ENCODE data around the gene DRD2.

Gene DRD2

DNA sequence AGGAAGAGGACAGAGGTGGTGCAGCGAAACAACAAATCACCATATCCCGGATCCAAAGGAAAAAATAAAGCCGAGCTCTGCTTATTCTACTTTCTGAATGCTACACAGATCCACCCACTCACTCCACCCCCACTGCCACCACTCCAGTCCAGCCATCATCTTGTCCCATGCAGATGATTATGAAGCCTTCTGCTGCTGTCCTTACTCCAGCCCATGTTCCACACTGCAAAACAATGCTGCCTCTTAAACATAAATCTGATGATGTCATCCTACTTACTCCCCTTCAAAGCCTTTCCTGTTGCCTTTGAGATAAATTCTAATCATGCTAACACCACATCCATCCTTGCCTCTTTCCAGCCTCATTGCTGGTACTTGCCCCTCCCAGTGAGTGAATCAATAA, 6.5 kb upstream of the DRD2 start:
- no peak for FAIRE-seq

DNA sequence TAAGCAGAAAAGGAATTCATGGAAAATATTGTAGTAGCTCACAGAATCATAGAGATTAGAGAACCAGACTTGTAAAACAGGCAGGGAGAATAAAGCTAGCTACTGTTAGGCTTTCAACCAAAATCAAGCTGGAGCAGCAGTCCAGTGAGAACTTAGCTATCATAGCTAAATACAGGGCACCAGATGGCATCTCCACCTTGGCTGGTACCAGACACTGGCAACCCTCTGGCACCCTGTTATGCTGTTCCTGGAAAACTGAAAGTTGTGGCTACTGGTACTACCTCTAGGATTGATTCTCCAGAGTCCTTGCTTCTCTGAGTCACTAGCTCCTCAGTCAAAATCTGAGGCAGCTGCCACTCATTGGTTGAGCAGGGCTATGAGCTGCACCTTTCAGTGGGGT, 6.0 kb upstream of the DRD2 start:
- FAIRE-seq, result no peak

DNA sequence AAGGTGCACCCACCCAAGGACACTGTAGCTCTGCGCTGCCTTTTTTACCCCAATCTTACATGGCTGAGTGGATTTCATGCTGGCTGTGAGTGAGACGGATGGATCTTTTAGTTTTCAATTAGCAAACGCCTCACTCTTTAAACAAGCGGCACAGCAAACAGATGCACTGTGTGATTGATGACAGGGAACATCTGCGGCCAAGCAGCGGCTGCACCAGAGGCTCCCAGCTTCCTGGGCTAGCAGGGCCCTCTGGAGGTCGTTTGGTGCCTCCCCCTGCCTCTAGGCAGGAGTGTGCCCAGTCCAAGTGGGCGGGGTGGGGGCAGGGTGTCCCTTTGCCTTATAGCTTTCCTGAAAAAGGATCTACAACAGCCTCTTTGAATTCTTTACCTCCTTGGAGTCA, 2.1 kb upstream of the DRD2 start:
- FAIRE-seq, result no peak

DNA sequence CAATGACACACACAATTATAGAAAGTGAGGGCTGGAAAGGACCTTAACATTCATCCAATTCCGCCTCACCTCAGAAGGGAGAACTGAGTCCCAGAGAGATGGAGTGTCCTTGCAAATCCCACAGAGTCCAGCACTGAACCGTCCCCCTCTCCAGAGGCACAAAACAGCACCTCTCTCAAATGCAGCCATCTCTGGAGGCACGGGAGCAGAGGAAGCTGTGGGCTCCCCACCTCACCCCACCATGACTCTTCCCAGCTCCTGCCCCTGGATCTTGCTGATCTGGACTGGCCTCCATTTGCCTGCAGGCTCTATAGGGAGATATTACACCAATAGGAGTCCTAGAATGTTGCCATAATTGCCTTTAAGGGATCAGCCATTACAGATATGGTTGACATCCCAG, 1.4 kb upstream of the DRD2 start:
- FAIRE-seq, result no peak

DNA sequence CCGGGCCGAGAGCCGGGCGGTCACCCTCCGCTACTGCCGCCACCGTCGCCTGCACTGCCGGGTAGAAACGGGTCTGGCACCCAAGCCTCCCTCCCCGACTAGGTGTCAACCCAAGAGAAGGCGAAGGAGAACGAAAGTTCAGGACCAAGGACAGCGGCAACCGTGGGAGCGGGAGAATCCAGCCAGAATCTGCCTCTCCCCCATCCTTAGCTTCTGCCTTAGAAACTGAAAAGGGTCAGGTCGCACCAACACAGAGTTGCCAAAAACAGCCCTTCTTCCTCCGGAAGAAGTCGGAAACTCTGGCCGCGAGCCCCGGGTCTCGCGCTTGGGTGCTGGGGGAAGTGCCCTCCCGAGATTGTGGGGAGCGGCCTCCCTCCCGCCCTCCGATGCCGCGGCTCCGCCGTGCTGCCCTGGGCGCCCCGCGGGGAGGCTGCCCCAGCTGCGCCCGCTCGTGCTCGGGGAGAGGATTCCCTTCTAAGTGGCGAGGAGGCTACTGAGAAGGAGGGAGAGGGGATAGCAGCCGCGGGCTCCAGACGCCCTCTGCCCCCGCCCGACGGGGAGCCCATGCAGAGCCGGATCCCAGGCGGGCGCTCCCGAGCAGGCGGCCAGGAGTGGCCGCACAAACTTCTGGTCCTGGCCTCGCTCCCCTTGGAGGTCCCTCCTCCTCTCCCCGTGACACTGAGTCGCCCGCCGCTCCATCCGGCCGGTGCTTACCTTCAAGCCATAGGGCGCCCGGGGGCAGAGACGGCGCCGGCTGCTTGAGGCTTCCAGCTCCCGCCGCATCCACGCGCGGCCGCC, 637 bp downstream of the DRD2 start:
- no peak for FAIRE-seq

DNA sequence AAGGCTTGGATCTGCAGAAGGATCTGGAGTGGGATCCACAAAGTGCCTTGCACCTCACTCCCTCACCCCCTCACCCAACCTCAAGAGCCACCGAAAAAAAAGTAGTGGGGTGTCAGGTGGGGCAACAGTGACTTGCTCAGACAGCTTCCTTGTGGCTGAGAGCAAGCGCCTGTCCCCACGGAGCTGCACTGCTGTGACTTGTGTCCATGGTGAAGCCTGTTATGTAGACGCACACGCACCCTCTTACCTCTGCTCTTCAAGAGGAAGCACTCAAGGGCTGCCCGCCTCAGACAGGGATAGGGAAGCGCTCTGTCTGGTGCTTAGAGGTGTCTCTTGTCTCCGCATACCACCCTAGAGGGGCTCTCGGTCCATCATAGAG, 1.2 kb downstream of the DRD2 start:
- FAIRE-seq, result no peak

DNA sequence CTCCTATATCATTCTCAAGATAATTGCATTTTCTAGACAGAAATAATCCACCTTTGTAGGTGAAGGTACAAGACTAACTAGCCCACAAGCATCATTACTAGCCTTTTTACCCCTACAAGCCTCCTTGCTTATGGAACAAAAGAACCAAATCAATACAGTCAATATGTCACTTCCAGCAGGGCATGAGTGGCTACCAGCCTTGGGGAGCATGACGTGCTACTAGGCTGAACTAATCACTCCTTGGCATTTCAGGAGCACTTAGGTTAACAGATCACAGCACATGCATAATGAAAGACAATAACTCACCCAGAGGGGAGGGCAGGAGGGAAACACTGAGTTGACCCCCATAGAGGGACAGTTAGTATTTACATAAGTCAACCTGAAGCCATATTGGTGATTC, 2.7 kb downstream of the DRD2 start:
- FAIRE-seq, result no peak

DNA sequence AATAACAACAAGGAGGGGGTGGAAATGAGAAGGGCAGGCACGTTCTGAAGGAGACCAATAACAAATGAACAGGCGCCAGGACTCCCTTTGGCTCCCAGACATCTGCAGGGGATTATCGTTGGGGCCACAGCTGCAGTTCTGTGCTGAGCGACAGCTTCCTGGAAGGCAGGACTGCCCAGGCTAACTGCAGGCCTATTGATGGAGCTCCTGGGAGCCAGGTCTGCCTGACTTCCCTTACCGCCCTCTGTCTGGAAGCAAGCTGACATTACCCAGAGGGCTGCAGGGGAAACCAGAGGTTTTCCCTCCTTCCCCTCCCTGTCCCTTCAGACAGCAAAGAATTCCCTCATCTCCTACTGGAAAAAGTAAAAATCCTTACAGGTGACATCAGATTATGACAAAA, 5.0 kb downstream of the DRD2 start:
- no peak for FAIRE-seq

DNA sequence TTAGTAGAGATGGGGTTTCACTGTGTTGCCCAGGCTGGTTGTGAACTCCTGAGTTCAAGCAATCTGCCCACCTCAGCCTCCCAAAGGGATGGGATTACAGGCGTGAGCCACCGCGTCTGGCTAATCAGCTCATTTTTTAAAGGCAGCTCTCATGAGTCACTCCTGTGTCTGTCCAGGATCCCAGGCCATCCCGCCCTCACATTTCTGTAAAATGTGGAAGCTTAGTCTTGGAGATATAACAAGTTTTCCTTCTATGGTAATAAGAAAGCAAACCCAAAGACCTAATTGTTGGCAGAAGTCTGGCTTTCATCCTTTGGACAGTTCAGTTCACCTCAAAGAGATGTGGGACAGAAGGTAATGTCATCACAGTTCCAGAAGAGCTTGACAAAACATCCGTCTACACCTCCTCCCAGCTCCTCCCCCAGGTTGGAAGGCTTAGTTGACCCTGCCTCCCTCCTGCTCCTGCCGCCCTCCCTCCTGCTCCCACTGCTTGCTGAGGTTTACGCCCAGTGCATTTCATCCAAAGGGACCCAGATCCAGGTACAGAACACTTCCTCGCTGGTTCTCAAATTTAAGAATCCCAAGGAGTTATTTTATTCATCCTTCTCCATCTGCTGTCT, 6.4 kb downstream of the DRD2 start:
- no peak for FAIRE-seq

DNA sequence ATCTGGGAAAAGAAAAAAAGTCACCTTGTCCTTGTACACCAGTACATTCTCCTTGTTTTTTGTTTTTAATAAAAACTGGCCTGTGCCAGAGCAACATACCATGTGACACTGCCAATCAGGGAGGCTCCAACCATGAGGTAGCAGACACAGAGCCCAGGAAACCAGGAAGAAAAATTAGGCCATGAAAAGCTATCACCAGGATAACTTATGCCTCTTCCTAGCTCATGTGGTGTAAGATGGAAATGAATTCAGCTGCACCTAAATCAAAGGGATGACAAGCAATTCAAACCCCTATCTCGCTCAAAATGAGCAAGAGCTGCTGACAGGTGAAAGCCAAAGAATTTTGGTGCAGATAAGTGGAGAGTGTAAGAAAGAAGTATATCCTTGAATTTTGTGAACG, 7.7 kb downstream of the DRD2 start:
- FAIRE-seq, result no peak

DNA sequence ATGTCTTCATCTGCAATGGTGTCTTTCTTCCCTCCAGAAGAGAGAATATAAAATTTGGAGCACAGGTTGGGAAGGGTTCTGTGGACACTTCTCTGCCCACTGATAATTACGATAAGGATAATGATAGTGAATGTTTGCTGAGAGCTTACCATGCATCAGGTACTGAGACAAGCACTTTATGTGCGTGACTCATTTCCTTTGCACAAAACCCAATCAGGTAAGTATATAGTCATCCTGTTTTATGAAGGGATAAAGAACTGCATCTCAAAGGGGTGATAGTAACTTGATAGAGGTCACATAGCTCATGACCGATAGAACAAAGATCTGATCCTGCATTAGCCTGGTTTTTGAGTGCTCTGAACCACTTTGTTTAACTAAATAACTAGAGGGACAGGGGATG, 9.4 kb downstream of the DRD2 start:
- no peak for FAIRE-seq

DNA sequence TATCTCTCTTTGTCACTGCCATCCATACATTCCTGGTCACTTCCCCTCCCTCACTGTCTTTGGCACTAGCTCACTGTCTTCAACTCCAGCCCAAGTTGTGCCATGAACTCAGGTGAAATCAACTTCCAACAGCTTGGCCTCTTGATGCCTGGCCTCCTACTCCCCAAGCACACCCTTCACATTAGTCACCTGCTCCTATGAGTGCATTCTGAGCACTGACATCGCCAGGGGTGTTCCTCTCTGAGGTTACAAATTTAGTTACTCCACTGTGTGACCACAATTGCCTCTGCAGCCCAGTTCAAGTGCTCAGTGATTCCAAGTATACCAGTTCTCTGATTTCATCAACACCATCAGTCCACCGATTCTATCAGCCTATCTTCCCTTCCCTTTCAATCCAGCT, 10.8 kb downstream of the DRD2 start:
- FAIRE-seq, result no peak

DNA sequence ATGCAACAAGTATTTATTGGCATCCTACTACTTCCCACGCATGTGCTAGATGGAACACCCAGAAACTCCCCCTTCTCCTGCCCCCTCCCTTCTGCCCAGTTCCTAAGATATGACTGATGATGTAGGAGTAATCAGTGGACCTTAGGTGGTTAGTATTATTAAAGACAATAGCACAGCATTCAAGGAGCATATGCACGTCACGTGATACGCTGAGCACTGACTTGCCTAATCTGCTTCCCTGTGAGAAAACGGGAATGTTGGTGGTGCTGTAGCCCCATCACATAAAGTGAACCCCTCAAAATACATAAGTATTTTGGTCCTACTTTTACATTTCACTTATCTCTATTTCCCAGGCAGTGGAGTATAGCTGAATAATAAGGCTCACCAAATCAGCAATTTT, 12.4 kb downstream of the DRD2 start:
- no peak for FAIRE-seq

DNA sequence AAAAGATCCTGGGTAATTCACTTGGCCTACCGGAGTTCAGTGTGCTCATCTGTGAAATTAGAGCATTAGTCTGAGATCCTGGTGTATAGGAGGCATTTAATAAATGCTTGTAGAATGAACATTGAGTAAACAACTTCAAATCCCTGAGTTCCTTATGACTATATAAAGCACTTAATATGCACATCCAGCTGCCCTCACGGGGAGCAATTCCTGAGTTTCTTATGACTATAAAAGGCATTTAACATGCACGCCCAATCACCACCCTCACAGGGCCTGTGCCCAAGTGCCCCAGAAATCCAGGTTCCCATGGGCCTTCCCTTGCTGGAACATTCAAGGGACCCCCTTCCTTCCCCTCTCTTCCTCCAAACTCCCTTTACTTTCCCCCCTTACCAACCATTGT, 13.6 kb downstream of the DRD2 start:
- FAIRE-seq, result no peak

DNA sequence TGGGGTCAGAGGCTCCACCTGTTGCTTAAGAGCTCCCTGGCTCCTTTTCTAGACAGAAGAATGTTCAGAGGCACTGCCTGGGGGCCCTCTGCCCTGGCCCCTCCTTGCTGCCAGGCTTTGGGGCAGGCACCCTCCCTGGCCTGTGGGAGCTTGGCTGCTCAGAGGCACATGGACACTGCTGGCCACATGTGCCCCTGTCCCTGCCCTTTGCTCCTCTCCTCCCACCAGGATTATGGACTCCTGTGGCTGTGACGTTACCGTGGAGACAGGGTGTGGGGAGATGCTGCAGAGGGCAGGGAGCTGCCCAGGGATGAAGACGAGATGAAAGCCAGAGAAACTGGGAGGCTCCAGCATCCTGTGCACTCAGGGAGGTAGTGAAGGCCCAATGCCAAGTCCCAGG, 14.7 kb downstream of the DRD2 start:
- FAIRE-seq, result no peak

DNA sequence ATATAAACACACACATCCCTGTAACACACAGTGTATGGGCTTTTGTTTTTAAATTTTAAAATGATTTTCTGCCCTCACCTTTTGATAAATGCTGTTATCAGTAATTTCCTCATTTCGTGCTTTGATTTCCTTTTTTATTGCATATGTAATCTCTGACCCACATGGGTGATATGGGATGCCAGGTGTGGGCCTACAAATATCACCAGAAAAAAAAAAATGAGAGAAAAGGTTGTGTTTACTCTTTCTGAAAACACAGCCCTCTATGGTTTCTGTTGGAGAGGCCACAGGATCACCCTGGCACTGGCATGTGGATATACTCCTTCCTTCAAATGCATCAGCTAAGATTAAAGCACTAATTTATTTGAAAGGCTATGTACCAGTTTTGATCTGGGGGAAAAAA, 17.0 kb downstream of the DRD2 start:
- FAIRE-seq, result no peak

DNA sequence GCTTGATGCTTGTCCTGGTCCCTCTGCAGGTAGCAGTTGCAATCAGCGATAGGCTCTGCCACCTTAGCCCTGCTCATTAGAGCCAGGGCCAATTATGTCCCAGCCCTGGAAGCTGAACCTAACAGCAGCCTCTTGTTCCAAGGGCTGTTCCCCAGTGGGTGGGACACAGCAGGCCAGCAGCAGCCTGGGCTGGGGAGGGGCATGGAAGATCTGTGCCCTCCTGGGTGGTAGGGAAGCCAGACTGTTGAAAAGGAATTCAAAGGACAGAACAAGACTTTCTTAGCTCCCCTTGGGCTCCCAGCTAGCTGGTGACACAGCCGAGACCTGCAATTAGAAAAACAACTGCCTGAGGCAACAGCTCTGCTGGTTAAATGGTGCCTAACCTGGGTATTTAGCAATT, 17.4 kb downstream of the DRD2 start:
- FAIRE-seq, result no peak

DNA sequence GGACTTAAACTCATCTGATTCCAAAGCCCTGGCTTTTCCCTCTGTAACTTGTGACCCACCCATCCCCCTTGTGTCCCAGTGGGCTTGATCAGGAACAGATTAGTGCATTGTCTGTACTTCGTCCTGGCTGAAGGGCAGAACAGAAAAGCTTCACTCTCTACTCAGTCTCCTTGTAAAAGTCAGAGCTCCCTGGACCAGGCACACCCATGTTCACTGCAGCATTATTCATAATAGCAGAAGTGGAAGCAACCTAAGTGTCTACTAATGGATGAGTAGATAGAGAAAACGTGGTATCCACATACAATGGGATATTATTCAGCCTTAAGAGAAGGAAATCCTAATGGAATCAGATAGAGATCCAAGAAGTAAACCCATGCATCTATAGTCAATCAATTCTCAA, 20.7 kb downstream of the DRD2 start:
- no peak for FAIRE-seq

DNA sequence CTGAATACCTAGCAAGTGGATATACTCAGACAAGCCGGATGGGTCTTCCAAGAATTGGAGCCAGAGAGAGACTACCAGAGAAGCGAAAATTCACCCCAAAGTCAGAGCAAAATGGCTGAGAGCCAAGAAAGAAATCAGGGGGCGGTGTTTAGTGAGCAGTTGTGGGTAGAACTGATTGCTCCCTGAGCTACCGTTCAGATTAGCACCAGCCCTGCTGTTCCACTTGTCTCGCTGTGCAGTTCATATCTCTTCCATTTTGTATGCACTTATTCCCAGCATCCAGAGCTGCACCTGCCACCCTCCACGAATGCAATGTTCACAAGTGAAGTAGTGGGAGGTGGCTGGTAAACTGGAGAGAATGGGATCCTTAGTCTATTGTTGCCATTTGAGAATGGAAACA, 25.5 kb downstream of the DRD2 start:
- no peak for FAIRE-seq

DNA sequence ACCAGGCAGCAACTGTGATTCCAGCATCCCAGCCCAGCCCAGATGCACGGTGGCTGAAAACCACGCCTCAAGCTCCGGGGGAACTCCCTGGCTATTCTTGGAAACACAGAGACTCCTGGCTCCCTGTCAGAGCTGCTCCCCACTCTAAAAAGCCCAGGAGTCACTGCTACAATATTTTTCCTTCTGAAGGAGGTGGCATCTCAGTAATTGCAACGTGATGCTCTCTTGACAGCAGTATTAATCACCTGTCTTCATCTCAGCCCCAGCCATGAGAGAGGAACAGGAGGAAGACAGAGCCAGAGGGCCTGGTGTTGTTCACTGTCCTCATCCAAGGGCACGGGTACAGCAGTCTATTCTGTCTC, 26.9 kb downstream of the DRD2 start:
- FAIRE-seq, result no peak

DNA sequence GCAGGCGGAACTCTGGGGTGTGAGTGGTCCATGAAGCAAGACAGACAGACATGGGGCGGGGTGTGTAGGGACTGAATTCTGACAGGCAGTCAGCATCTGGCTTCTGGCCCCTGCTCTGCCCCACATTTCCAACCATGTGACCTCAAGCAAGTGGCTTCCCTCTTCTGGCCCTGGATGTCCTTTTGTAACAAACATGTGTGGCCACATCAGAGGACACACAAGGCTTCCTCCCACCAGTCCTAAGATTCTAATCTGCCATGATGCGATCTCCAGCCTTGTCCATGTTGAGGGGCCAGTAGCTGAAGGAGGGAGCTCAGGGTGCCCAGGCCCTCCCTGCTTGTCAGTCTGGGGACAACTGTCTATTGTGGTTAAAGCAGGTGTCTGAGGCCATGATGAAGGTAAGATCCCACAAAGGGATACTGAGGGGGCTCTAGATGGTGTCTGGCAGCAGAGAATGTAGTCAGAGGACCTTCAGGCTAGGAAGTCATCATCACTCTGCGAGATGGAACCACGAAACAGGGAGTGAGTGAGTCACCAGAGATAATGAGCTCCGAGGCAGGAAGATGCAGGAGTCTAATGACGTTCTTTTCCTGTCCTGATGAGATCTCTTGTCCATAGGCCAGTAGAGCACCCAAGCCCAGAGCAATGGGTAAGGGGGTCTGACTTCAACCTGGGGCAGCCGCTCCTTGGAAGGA, 27.4 kb downstream of the DRD2 start:
- FAIRE-seq, result no peak

DNA sequence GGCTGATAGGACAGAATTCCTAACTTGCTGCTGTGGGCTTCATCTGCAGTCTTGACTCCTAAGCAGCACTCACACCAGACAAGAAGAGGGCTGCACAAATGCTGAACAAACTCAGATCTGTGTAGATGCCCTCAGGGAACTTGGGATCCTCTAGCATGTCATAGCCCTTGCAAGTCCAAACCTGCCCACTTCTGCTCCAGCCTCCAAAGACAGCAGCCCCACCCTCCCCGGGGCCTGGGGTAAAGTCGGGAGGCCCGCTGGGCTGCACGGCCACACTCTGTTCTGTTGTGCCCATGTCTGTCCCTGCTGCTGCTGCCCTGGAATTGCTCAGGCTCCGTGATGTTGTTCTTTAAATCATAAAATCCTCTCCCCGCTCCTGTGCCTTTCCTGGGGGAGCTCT, 28.3 kb downstream of the DRD2 start:
- no peak for FAIRE-seq

DNA sequence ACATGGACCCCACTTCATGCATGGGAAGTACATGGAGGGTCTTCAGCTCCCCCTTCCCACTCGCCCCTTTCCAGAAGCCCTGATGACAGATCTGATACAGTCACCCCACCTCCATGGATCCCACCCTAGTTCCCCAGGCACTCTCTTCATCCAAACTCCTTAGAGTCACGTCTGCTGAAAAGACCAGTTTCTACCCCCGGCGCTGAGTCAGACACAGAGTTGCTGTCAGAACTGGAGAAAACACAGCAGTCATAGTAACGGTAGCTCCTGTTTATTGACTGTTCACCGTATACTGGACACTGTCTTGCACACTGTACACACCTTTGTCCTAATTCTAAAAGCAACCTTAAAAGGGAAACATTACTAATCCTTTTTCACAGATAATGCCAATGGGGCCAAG, 29.1 kb downstream of the DRD2 start:
- FAIRE-seq, result no peak

DNA sequence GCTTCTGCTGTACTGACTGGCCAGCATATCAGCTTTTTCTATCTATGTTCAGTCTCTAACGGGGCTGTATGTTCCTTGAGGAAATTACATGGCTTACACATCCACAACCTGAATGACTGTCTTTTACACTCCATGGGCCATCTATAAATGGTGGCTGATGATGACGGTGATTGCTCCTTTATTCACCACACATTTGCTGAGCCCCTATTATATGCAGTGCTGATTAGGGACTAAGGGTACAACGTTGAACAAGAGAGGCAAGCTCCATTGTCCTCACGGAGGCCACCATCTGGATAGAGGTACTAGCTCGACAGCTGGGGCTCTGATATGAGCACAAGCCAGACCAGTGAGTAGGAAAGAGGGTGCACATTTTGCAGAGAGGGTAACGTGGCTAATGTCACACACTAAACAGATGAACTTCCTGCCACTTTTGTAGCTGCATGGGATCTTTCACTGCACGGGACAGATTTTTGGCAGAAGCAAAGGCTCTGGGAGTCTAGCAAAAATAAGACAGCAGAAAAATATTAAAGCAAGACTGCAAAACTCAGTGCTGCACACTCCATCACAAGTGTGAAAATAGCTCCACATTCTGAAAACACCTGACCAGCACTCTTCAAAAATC, 30.6 kb downstream of the DRD2 start:
- no peak for FAIRE-seq

All from A204.1 (cell line).